ENCODE measurements around the gene ANKRD11.

Gene ANKRD11

DNA sequence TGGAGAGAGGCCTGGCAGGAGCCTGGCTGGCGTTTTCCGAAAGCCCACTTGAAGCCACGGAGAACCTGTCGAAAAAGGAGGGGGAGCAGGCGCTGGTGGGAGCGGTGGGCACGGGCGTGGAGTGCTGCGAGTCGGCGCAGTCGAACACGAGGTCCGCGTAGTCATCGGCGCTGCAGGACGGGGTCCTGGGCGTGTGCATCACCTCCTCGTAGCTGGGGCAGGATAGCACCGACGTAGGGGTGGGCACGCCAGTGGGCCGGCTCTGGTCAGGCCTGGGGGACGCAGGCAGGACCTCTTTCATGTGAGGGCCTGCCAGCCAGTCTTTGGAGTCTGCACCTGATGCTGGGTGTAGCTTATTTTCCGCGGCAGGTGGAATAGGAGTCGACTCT is 209.2 kb downstream of the ANKRD11 start:
- no peak overlapping the region for H3K4me2 ChIP-seq (ENCODE audit: low read depth, low read length, poor library complexity, severe bottlenecking)
- no peak overlapping the region for H3K4me3 ChIP-seq (ENCODE audit: low read length, poor library complexity, severe bottlenecking)
- H3K4me1 ChIP-seq (ENCODE audit: insufficient read depth, low read length, poor library complexity, severe bottlenecking) = no peaks in the 10 kb centered on the region
- H4K20me1 ChIP-seq (ENCODE audit: insufficient read depth, low read length, poor library complexity, severe bottlenecking) = no peaks in the 10 kb centered on the region
- no peaks in the 10 kb centered on the region for H3K79me2 ChIP-seq (ENCODE audit: insufficient read depth, low read length)
- H3K27me3 ChIP-seq (ENCODE audit: insufficient read depth, low read length, poor library complexity, severe bottlenecking) = no peaks in the 10 kb centered on the region
- peaks cover 26% of the 10 kb centered on the region; the same call in 1 of the 2 replicates for H3K36me3 ChIP-seq (ENCODE audit: insufficient read depth, low read length)
- no peak overlapping the region for H3K9ac ChIP-seq (ENCODE audit: low read depth, low read length, poor library complexity, severe bottlenecking)
- TF ChIP-seq EZH2phosphoT487 (IDR thresholded peaks at IDR 0.05; ENCODE audit: borderline replicate concordance) (no peak), CTCF (conservative IDR thresholded peaks at IDR 0.05; ENCODE audit: low read length) (no peak)
- H3F3A ChIP-seq (ENCODE audit: low read depth) = no peaks in the 10 kb centered on the region
- no peaks in the 10 kb centered on the region for H3K9me3 ChIP-seq (ENCODE audit: insufficient read depth, low read depth, low read length)
- no peaks in the 10 kb centered on the region for H3K9me2 ChIP-seq (replicated peaks; ENCODE audit: low read depth, low read length)
- no peak overlapping the region for H2AFZ ChIP-seq (ENCODE audit: low read length)

- H3K4me2 ChIP-seq (ENCODE audit: low read depth, low read length, poor library complexity, severe bottlenecking) = no peak overlapping the region
- H2AFZ ChIP-seq (ENCODE audit: low read length) = no peak overlapping the region
- H3F3A ChIP-seq (ENCODE audit: low read depth) = no peaks in the 10 kb centered on the region
- no peaks in the 10 kb centered on the region for H3K9me3 ChIP-seq (ENCODE audit: insufficient read depth, low read depth, low read length)
- H3K27me3 ChIP-seq (ENCODE audit: insufficient read depth, low read length, poor library complexity, severe bottlenecking) = no peaks in the 10 kb centered on the region
- TF ChIP-seq CTCF (conservative IDR thresholded peaks at IDR 0.05; ENCODE audit: low read length) (no peak), EZH2phosphoT487 (IDR thresholded peaks at IDR 0.05; ENCODE audit: borderline replicate concordance) (no peak)
- H3K9ac ChIP-seq (ENCODE audit: low read depth, low read length, poor library complexity, severe bottlenecking) = no peak overlapping the region
- H3K4me1 ChIP-seq (ENCODE audit: insufficient read depth, low read length, poor library complexity, severe bottlenecking) = no peaks in the 10 kb centered on the region
- no peaks in the 10 kb centered on the region for H4K20me1 ChIP-seq (ENCODE audit: insufficient read depth, low read length, poor library complexity, severe bottlenecking)
- H3K79me2 ChIP-seq (ENCODE audit: insufficient read depth, low read length) = no peaks in the 10 kb centered on the region
- no peak overlapping the region for H3K4me3 ChIP-seq (ENCODE audit: low read length, poor library complexity, severe bottlenecking)
- H3K9me2 ChIP-seq (replicated peaks; ENCODE audit: low read depth, low read length) = no peaks in the 10 kb centered on the region
- H3K36me3 ChIP-seq (ENCODE audit: insufficient read depth, low read length) = peaks cover 23% of the 10 kb centered on the region; the same call in 1 of the 2 replicates
Measured at GRCh38 chr16:89280546-89281188, 209.7 kb downstream of the ANKRD11 start.

DNA sequence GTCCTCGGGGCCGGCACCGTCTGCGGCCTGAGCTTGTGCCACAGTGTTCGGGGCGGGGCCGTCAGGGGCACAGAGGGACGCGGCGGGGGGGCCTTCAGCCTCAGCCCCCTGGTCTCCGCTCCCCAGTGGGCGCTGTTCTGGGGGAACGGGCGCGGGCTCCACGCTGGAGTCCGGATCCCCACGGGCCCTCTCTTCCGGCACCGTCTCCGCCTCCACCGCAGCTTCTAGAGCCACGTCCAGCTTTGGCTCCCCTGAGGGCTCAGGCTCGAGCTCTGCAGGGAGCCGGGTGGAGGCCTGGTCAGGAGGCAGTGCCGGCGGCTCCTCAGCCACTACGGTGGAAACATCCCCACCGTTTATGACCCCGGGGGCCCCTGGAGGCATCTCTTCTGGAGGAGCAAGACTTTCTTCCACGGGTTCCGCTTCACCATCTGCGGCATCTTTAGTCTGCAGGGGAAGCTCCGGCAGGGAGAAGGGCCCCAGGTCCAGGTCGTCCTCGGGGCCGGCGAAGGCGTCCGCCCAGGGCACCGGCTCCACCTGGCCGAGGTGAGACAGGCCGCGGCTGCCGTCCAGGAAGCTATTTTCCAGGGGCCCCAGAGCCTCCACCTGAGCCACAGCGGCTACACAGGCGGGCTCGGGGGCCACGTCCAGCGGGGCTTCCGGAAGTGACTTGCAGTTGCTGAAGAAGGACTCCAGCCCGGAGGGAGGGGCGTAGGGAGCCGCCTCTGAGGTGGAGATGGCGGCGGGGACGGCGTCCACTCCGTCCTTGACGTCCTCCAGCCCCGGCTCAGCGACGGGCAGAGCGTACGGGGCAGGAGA is 210.5 kb downstream of the ANKRD11 start:
- Histone ChIP-seq H3F3A (ENCODE audit: low read depth) (no peaks in the 10 kb centered on the region), H3K9ac (ENCODE audit: low read depth, low read length, poor library complexity, severe bottlenecking) (no peak overlapping the region), H3K4me1 (ENCODE audit: insufficient read depth, low read length, poor library complexity, severe bottlenecking) (no peaks in the 10 kb centered on the region), H3K4me2 (ENCODE audit: low read depth, low read length, poor library complexity, severe bottlenecking) (no peak overlapping the region), H3K4me3 (ENCODE audit: low read length, poor library complexity, severe bottlenecking) (no peak overlapping the region), H3K9me3 (ENCODE audit: insufficient read depth, low read depth, low read length) (no peaks in the 10 kb centered on the region), H3K36me3 (ENCODE audit: insufficient read depth, low read length) (peaks cover 19% of the 10 kb centered on the region; the same call in 1 of the 2 replicates), H3K79me2 (ENCODE audit: insufficient read depth, low read length) (no peaks in the 10 kb centered on the region), H3K9me2 (replicated peaks; ENCODE audit: low read depth, low read length) (no peaks in the 10 kb centered on the region), H4K20me1 (ENCODE audit: insufficient read depth, low read length, poor library complexity, severe bottlenecking) (no peaks in the 10 kb centered on the region), H2AFZ (ENCODE audit: low read length) (no peak overlapping the region), H3K27me3 (ENCODE audit: insufficient read depth, low read length, poor library complexity, severe bottlenecking) (no peaks in the 10 kb centered on the region)
- TF ChIP-seq EZH2phosphoT487 (IDR thresholded peaks at IDR 0.05; ENCODE audit: borderline replicate concordance) = no peak
- TF ChIP-seq CTCF (conservative IDR thresholded peaks at IDR 0.05; ENCODE audit: low read length) = no peak

Data from Loucy (cell line).